Measurements from ENCODE around the gene KRTAP10-3.
"Not testable (repeated sequence)": the region's sequence is repeated elsewhere in the genome, so short reads cannot be mapped to it uniquely, and the experiment has no call there.

The KRTAP10-3 gene, protein sequence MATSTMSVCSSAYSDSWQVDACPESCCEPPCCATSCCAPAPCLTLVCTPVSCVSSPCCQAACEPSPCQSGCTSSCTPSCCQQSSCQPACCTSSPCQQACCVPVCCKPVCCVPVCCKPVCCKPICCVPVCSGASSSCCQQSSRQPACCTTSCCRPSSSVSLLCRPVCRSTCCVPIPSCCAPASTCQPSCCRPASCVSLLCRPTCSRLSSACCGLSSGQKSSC

DNA sequence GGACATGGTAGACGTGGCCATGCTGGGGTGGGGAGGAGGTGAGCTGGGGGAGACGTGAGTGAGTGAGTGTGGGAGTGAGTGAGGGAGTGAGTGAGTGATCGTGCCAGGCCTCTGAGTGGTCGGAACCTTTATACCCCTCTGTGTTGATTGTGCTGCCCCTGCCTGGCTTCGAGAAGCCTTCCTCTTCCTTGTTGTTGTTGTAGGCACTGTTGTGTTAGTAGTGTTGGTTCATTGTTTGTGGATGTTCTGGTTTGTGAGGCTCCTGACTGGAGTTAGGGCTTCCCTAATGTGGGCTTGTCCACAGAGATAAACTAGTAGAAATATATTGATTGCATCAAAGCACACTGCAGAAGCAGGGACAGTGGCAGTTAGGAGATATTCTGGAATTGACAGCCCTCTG, at the start of gene KRTAP10-3:
Gene KRTAP10-3 (minus strand): TSS at position 101 of the 400 bp plus-strand sequence. CDS start 80 bp downstream, at position 21.
- no peak for DNase-seq (ENCODE audit: low read depth)

DNA sequence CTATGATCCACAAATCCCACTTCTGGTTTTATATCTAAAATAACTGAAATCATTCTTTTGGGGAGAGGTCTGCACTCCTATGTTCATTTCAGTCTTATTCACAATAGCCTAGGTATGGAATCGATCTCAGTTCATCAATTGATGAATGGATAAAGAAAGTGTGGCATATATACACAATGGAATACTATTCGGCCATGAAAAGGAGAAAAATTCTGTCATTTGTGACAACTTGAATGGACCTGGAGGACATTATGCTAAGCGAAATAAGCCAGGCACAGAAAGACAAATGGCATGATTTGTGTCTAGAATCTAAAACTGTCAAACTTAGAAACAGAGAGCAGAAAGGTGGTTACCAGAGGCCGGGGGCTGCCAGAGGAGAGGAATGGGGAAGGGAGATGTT, 47.9 kb upstream of the KRTAP10-3 start:
- DNase-seq (ENCODE audit: low read depth) = no peak

DNA sequence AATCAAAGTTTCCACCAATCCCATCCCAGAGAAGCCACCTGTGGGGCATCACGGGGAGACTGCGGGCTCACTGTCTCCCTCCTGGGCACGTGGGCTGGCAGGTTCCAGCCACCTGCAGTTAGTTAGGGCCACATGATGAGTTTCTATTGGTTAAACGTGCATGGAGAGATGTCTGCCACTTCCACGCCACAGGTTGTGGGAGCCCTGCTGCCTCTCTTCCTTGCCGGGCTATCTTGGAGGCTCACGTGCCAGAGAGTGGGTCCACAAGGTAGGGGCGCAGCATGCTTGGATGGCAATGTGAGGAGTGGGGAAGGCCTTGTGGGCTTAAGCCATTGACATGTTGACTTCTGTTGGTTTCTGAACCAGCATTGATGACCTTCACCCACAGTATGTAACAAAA, 45.3 kb upstream of the KRTAP10-3 start:
- no peak for DNase-seq (ENCODE audit: low read depth)

DNA sequence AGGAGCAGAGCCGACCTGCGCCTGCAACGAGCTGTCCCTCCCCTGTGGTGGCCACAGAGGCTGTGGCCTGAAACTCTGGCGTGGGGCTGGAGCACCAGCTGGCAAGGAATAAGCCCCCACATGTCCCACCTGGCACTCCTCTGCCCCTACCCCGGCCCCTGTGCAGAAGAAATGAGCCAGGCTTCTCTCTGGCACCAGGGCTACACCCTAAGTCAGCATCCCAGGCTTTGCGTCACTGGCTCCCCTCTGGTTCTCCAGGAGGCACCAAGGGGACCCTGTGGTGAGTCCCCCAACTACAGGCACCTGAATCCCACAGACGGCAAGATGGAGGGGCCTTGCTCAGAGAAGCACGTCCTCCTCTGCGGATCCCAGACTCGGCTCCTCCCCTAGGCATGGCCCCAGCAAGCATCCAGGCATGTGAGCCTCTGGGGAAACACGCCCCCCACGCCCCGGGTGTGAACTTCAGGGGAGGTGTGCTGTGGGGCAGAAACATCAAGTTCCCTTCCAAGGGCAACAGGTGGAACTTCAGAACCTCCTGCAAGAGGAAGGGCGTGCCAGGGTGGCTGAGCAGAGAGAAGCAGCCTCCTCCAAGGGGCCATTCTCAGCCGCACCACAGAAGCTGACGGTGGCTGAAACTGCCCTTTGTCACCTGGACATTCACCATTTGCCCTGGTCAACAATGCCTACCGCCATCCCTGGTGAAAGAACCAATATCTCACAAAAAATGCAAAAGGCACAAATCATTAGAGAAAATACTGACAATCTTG, 44.7 kb upstream of the KRTAP10-3 start:
- DNase-seq (ENCODE audit: low read depth) = no peak

DNA sequence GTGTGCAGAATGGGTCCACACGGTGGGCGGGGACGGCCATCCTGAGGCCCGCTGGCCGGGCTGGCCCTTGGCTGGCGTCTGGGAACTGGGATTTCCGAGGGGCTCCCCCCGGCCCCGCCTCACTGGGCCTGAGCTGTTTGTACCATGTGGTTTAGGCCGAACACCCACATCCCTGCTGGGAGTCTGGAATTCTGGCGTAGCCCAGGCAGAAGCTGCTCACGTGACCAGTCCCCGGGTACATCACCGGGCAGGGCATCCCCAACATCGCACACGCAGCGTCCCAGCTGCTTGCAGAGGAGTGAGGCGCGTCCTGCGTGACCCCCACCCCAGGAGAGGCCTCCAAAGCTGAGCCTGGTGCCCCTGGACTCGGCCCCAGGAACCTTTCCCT, 43.9 kb upstream of the KRTAP10-3 start:
- no peak for DNase-seq (ENCODE audit: low read depth)

DNA sequence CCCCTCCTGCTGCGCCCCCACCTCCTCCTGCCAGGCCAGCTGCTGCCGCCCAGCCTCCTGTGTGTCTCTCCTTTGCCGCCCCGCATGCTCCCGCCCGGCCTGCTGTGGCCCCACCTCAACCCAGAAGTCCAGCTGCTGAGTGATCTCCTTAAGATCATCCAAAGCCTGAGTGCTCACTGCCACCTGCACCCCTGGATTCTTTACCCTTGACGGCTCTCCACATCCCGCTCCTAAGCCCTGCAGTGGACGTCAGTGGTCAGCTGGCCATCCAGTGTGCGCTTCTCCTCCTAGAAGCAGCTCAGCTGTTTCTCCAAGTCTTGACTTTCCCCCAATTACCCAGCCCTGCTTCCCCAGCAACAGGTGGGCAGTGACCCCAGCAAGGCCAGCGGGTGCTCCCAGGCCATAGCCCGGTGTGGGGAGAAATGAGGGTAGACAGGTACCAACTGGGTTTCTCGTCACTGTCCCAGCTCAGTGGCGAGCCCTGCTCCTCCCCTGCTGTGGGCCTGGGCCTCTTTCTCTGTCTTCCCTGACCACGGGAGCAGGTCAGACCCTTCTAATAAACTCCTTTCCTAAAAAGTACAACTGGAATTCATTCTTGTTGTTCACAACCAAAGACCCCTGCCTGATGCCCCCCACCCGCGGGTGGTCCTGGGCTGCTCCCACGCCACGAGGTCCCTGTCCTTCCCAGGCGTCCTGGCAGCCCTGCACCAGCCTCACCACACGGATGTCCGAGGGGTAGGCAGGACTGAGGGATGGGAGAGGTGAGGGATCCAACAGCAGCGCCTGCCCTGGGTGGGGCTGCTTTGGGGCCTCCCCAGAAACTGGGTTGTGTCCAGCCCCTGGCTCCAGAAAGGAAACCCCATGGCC, 43.2 kb upstream of the KRTAP10-3 start:
- DNase-seq (ENCODE audit: low read depth) = no peak

DNA sequence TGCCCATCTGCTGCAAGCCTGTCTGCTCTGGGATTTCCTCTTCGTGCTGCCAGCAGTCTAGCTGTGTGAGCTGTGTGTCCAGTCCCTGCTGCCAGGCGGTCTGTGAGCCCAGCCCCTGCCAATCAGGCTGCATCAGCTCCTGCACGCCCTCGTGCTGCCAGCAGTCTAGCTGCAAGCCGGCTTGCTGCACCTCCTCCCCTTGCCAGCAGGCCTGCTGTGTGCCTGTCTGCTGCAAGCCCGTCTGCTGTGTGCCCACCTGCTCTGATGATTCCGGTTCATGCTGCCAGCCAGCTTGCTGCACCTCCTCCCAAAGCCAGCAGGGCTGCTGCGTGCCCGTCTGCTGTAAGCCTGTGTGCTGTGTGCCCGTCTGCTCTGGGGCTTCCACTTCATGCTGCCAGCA, 42.5 kb upstream of the KRTAP10-3 start:
- not testable (repeated sequence) for DNase-seq (ENCODE audit: low read depth)

DNA sequence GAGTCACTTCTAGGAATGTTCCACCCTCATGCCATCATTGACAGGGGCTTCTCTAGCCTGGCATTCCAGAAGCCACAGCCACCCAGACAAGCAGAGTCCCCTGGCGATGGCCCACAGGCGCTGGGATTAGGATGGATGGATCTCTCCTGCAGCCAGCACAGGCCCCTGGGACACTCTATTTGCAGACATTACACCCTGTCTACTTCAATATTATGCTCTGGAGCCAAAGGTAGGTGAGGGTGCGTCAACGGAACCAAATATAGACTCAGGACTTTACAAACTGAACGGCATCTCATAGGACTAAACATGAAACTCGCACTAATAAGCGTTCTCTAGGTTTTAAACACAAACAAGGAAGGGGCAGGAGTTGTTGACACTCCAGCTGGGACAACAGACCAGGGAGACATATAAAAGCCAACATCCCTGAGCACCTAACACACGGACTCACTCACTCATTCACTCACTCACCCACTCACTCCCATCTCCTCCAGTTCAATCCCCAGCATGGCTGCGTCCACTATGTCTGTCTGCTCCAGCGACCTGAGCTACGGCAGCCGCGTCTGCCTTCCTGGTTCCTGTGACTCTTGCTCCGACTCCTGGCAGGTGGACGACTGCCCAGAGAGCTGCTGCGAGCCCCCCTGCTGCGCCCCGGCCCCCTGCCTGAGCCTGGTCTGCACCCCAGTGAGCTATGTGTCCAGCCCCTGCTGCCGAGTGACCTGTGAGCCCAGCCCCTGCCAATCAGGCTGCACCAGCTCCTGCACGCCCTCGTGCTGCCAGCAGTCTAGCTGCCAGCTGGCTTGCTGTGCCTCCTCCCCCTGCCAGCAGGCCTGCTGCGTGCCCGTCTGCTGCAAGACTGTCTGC, 41.8 kb upstream of the KRTAP10-3 start, which contains the start of gene KRTAP10-7:
Gene KRTAP10-7 (plus strand): TSS at position 480 of the 861 bp plus-strand sequence. CDS start 25 bp downstream, at position 505.
- DNase-seq (ENCODE audit: low read depth) = not testable (repeated sequence)

DNA sequence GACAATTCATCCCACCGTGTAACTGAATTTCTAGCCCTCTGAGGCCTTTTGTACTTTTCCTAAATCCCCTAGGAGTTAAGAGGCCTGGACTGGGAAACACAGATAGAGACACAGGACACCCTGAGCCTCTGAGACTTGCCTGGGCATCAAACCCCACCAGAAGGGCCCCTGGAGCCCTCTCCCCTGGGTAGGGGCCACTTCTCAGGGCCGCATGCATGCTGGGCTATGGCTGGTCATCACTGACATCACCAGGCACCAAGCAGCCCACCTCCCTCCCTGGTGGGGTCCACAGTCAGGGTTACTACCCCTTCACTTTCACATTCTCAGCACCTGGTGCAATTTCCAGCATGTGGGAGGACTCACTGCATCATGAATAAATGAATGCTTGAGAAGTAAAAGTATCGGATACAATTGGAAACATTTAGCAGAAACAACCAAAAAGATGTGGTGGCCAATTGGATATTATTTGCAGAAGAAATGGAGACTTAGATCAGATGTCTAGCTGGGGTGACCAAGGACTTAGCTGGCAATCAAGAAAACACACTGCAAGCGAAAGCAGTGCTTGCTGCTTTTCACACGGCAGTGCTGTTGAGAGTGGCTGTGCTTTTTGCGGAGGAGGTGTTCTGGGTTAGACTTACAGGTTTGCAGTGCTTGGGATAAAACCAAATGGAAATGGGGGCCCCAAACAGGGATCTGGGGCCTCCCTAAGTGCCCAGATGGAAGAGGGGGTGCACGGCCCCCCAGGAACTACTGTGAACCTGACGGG, 40.9 kb upstream of the KRTAP10-3 start:
- DNase-seq (ENCODE audit: low read depth) = no peak

DNA sequence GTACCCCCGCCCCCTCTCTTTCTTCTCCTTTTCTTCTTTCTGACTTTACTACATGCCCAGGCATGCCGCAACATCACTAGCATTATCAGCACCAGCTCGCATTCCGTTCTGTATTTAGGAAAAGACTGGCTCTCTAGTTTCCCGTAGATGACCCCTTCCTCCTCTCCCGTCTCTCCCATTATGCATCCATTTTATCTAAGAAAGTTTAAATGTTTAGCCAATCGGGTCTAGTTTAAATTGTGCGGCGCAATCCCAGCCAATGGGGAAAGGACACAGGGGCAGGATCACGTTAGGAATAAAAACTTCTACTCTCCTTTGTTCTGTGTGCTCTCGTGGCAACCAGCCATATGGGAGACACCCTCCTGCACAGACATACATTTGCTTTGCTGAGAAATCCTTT, 39.5 kb upstream of the KRTAP10-3 start:
- no peak for DNase-seq (ENCODE audit: low read depth)

DNA sequence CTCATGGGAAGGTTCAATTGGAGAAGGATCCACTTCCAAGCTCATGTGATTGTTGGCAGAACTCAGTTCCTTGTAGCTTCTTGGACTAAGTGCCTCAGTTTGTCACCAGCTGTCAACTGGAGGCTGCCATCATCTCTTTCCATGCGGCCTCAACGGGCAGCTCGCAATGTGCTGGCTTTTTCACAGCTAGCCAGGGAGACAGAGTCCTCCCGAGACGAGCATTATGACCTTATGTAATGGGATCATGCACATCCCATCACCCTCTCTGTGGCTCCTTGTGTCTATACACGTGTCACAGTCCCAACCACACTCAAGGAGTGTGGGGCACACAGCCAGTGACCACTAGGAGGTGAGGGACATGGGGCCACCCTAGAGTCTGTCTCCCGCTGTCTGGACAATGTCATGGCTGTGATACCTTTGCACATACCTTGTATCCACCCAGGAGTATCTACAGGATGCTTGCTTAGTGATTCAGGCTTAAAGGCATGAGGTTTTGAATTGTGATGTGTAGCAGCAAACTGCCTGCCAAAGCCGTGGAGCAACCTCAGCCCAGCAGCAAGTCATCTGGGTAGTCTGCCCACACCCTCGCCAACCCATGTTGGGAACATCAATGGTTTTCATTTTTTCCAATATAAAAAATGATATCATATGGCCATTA, 37.6 kb upstream of the KRTAP10-3 start:
- DNase-seq (ENCODE audit: low read depth) = no peak

DNA sequence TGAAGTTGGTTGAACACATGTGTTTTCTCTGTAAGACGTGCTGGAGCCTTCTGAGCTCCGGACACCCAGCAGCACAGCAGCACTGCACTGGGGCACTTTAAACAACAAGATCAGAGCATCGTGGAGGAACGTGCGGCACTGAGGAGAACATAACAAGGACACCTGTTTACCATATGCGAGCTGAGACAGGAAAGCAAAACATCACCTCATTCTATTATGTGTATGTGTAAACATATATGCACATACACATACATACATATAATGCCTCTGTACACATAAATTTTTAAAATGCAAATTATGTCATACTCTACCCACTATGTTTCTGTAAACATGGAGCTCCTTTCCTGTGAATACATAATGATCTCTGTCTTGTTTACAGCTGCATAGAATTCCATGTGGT, 36.9 kb upstream of the KRTAP10-3 start:
- no peak for DNase-seq (ENCODE audit: low read depth)

DNA sequence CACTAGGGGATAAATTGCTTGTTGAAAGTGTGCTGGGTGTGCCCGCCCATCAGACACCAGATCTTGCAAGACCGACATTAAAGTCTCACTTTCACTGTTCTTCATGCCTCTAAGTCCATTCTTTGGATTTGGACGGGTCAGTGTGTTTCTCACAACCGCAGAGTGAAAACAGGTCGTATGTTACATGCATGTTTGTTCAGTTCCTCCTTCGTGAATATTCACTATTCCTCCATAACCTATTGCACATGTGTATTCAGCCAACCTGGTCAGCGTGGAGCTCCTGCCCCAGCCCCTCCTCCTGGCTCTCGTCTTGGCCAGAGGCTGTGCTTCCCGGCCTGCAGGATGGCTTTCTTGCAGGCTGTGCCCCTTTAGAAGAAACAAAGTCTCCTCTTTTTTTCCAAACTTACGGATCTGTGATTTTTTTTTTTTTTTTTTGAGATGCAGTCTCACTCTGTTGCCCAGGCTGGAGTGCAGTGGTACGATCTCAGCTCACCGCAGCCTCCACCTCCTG, 35.9 kb upstream of the KRTAP10-3 start:
- no peak for DNase-seq (ENCODE audit: low read depth)

DNA sequence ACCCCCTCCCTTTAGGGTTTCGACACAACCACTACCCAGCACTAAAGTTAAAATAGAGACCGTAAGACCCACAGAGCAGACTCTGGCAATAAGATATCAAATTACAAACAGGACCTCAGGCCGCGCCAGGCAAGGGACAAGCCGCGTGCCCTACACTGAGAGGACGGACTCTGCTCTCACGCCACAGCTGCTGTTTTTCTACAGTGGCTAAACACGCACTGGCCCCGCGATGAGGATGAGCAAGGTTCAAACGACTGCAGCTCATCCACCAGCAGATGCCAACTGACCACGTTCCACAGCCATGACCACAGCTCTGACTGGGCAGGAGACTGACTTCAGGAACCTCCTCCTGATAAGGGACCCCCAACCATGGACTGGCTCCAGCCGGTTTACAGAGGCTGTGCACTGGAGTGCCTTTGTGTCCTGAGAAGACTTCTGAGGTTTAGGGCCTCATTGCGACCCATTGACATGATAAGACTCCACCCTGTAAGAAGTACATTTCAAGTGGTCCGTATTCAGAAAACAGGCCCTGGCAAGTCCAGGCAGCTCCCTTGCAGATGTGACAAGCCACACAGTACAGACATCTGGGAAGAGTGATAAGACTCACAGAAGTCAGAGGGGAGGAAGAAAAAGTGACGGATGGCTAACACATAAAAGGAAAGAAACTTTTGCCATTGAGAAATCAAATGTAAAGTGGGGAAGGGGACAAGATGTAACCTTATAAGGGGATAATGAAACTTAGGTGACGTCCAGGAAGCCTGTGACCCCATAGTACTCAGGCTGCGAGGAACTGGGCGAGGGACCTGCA, 35.2 kb upstream of the KRTAP10-3 start:
- DNase-seq (ENCODE audit: low read depth) = no peak

DNA sequence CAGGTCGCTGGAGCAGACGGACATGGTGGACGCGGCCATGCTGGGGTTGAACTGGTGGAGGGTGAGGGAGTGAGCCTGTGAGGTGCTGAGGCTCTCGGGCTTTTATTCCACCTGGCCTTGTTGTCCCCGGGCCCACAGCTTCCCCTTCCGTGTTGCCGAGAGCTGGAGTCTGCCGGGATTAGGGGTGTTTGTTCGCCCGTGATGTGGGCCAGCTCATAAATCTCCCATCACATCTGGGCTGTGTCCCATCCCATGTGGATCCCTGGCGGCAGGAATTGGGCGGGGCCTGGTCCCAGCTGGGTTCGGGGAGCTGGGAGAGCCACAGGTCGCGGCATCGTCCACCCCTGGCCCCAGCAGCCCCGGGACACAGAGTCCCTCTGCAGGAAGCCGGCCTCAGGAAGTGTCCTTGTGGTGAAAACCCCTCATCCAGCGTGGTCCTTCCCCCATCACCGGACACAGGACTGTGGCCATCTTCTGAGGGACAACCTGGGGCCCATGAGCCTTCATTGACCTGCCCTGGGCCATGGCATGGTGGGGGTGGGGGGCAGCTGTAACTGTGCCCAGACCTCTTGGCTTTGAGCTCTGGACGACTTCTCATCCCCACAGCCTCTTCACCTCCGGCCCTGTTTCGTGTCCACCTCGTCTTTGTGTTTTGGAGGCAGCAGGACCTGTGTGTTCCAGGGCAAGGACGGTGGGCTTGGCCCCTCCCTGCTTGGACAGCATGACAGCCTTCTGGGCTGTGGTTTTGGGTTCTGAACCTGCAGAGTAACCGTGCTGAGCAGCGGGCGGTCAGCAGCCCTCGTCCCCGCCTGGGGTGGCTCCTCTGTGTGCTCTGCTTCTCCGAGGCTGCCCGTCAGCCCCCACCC, 34.1 kb upstream of the KRTAP10-3 start, which contains the start of gene KRTAP10-6:
Gene KRTAP10-6 (minus strand): TSS at position 60 of the 866 bp plus-strand sequence. CDS start 21 bp downstream, at position 39.
- DNase-seq (ENCODE audit: low read depth) = no peak

DNA sequence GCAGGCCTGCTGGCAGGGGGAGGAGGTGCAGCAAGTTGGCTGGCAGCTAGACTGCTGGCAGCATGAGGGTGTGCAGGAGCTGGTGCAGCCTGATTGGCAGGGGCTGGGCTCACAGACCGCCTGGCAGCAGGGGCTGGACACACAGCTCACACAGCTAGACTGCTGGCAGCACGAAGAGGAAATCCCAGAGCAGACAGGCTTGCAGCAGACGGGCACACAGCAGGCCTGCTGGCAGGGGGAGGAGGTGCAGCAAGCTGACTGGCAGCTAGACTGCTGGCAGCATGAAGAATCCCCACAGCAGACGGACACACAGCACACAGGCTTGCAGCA, 33.2 kb upstream of the KRTAP10-3 start:
- not testable (repeated sequence) for DNase-seq (ENCODE audit: low read depth)

DNA sequence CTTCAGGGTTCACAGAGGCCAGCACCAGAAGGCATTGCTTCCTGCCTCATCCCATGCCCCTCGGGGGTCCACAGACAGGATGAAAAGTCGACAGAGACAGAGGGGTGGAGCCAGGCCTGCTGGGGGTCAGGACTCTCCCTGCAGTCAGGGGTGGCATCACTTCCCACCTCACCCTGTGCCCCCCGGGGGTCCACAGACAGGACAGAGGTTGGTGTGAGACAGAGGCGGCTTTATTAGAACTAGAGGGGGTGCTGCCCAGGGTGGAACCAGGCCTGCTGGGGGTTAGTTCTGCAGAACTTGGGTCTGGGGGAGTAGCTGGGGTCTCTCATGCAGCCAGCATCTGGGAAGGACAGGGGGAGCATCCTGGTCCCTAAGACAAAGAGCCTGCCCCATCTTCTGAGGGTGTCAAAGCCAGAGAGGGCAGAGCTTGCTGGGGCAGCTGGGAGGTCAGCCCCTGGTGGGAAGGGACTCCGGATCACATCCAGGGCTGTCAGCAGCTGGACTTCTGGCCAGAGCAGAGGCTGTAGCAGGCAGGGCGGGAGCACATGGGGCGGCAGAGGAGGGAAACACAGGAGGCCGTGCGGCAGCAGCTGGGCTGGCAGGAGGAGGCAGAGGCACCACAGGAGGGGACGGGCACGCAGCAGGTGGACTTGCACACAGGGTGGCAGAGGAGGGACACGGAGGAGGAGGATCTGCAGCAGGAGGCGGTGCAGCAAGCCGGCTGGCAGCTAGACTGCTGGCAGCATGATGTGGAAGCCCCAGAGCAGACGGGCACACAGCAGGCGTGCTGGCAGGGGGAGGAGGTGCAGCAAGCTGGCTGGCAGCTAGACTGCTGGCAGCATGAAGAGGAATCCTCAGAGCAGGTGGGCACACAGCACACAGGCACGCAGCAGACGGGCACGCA, 32.6 kb upstream of the KRTAP10-3 start:
- DNase-seq (ENCODE audit: low read depth) = not testable (repeated sequence)
